Measurements from ENCODE around the gene LRPAP1. TPM values are rescaled to one million over a fixed set of nuclear protein-coding genes. Genes with fewer than 3 reads are reported as not detected.
A peak's percentile ranks its signal among the peaks of the same experiment; 100 is the strongest.

Gene LRPAP1
- total and polyA plus RNA-seq, 10 of the 15 experiments (the other 5 are each of a cell fraction or from before 2014, with no cell fraction given) = 1.0 to 100 (median 51.1) TPM

DNA sequence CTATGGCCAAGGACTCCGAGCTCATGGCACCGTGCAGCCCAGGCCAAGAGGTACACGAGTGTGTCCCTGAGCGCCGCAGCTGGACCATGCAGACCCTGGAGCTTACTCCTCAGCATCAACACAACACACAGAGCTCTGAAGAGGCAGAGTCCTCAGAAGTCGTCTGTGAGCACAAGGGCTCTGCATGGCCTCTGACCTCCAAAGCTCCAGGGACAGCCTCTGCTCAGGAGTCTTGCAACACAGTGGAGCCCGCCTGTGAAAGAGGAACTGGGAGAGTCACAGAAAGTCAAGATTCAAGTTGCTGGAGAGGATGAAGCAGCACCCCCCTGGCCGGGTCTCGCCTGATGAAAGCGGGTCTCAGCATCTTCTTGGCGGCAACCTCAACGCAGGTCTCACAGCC lies 2.9 kb downstream of the LRPAP1 start (continued):
- TF ChIP-seq, protein P1, sequence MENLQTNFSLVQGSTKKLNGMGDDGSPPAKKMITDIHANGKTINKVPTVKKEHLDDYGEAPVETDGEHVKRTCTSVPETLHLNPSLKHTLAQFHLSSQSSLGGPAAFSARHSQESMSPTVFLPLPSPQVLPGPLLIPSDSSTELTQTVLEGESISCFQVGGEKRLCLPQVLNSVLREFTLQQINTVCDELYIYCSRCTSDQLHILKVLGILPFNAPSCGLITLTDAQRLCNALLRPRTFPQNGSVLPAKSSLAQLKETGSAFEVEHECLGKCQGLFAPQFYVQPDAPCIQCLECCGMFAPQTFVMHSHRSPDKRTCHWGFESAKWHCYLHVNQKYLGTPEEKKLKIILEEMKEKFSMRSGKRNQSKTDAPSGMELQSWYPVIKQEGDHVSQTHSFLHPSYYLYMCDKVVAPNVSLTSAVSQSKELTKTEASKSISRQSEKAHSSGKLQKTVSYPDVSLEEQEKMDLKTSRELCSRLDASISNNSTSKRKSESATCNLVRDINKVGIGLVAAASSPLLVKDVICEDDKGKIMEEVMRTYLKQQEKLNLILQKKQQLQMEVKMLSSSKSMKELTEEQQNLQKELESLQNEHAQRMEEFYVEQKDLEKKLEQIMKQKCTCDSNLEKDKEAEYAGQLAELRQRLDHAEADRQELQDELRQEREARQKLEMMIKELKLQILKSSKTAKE (IDR thresholded peaks at IDR 0.05; ENCODE audit: low read depth, poor library complexity, severe bottlenecking) = no peak
- TF ChIP-seq IKZF2 (IDR thresholded peaks at IDR 0.05) (0 out of 4 replicates have a peak, but pooled peaks have one; percentile 12 to 36), SMARCA5 (IDR thresholded peaks at IDR 0.05) (no peak), ASH2L (IDR thresholded peaks at IDR 0.05; ENCODE audit: borderline replicate concordance, low read depth) (no peak), WRNIP1 (IDR thresholded peaks at IDR 0.05; ENCODE audit: borderline replicate concordance, low read depth, low read length) (no peak), POU2F2 (IDR thresholded peaks at IDR 0.05; ENCODE audit: borderline replicate concordance, low read depth, low read length) (no peak), FOXK2 (IDR thresholded peaks at IDR 0.05) (no peak), HDAC2 (IDR thresholded peaks at IDR 0.05) (no peak), YY1 (IDR thresholded peaks at IDR 0.05; ENCODE audit: low read depth, low read length) (no peak), NFXL1 (IDR thresholded peaks at IDR 0.05; ENCODE audit: borderline replicate concordance) (no peak), ZNF217 (IDR thresholded peaks at IDR 0.05) (no peak), TCF7 (IDR thresholded peaks at IDR 0.05; ENCODE audit: borderline replicate concordance) (no peak), MXI1 (IDR thresholded peaks at IDR 0.05; ENCODE audit: low read depth, low read length) (no peak), CBFB (IDR thresholded peaks at IDR 0.05; ENCODE audit: low read depth) (no peak), BMI1 (IDR thresholded peaks at IDR 0.05; ENCODE audit: borderline replicate concordance) (no peak), FOXM1 (IDR thresholded peaks at IDR 0.05; ENCODE audit: low read depth, low read length) (no peak), EED (IDR thresholded peaks at IDR 0.05; ENCODE audit: low read depth) (no peak), PAX8 (IDR thresholded peaks at IDR 0.05) (no peak), ZNF622 (IDR thresholded peaks at IDR 0.05) (no peak), CHD4 (IDR thresholded peaks at IDR 0.05) (no peak), IKZF1 (conservative IDR thresholded peaks at IDR 0.05) (0 out of 2 replicates have a peak, but pooled peaks have one; percentile 33), RELA (IDR thresholded peaks at IDR 0.05; ENCODE audit: borderline replicate concordance, partially characterized antibody) (no peak)
- TF ChIP-seq, protein P2, sequence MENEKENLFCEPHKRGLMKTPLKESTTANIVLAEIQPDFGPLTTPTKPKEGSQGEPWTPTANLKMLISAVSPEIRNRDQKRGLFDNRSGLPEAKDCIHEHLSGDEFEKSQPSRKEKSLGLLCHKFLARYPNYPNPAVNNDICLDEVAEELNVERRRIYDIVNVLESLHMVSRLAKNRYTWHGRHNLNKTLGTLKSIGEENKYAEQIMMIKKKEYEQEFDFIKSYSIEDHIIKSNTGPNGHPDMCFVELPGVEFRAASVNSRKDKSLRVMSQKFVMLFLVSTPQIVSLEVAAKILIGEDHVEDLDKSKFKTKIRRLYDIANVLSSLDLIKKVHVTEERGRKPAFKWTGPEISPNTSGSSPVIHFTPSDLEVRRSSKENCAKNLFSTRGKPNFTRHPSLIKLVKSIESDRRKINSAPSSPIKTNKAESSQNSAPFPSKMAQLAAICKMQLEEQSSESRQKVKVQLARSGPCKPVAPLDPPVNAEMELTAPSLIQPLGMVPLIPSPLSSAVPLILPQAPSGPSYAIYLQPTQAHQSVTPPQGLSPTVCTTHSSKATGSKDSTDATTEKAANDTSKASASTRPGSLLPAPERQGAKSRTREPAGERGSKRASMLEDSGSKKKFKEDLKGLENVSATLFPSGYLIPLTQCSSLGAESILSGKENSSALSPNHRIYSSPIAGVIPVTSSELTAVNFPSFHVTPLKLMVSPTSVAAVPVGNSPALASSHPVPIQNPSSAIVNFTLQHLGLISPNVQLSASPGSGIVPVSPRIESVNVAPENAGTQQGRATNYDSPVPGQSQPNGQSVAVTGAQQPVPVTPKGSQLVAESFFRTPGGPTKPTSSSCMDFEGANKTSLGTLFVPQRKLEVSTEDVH (IDR thresholded peaks at IDR 0.05; ENCODE audit: low read depth, partially characterized antibody) = no peak
- TF ChIP-seq, protein P3, sequence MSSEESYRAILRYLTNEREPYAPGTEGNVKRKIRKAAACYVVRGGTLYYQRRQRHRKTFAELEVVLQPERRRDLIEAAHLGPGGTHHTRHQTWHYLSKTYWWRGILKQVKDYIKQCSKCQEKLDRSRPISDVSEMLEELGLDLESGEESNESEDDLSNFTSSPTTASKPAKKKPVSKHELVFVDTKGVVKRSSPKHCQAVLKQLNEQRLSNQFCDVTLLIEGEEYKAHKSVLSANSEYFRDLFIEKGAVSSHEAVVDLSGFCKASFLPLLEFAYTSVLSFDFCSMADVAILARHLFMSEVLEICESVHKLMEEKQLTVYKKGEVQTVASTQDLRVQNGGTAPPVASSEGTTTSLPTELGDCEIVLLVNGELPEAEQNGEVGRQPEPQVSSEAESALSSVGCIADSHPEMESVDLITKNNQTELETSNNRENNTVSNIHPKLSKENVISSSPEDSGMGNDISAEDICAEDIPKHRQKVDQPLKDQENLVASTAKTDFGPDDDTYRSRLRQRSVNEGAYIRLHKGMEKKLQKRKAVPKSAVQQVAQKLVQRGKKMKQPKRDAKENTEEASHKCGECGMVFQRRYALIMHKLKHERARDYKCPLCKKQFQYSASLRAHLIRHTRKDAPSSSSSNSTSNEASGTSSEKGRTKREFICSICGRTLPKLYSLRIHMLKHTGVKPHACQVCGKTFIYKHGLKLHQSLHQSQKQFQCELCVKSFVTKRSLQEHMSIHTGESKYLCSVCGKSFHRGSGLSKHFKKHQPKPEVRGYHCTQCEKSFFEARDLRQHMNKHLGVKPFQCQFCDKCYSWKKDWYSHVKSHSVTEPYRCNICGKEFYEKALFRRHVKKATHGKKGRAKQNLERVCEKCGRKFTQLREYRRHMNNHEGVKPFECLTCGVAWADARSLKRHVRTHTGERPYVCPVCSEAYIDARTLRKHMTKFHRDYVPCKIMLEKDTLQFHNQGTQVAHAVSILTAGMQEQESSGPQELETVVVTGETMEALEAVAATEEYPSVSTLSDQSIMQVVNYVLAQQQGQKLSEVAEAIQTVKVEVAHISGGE (CRISPR knock-in tag; IDR thresholded peaks at IDR 0.05) = no peak
- TF ChIP-seq, protein P4, sequence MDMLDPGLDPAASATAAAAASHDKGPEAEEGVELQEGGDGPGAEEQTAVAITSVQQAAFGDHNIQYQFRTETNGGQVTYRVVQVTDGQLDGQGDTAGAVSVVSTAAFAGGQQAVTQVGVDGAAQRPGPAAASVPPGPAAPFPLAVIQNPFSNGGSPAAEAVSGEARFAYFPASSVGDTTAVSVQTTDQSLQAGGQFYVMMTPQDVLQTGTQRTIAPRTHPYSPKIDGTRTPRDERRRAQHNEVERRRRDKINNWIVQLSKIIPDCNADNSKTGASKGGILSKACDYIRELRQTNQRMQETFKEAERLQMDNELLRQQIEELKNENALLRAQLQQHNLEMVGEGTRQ (IDR thresholded peaks at IDR 0.05; ENCODE audit: borderline replicate concordance, low read depth, low read length) = no peak

Data from GM12878 (cell line).